ENCODE data around the gene RIMS4. TPM values are rescaled to one million over a fixed set of nuclear protein-coding genes. Genes with fewer than 3 reads are reported as not detected.

RIMS4 gene
- total and polyA plus RNA-seq, 9 of the 15 experiments (the other 6 are each of a cell fraction or from before 2014, with no cell fraction given): 0.04 TPM; not detected in 8

DNA sequence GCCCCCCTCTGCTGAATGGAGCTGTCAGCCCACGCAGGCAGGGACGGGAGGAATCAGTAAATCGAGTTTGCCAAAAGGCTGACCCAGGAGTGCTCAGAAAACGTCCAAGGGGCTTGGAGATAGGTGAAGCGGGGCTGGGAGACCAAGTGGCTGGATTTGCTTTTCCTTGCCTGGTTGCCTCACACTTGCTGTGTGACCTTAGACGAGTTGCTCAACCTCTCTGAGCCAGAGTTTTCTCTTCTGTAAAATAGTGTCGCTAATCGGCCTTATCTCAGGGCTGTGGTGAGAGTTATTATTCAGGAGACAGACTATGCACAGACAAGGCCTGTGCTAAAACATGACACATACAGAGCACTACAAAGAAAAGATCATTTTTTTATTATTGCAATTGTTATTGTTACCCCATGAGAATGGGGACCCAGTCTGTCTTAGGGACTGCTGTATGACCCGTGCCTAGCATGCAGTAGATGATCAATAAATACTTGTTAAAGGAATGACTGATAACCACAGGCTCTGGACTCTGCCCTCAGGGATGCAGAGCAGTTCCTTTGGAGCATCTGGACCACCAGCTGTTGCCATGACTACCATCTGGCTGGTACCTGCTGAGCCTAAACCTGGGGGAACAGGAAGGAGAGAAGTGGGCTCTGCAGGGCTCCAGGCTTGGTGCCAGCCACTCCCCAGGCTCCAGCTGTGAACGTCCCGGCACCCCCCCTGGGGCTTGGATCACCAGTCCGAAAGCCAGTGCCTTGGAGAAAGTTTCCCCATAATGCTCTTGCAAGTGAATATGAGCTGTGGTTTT lies 63.8 kb downstream of the RIMS4 start (continued):
- TF ChIP-seq TAF15 (IDR thresholded peaks at IDR 0.05; ENCODE audit: low read depth, low read length) (no peak), JUNB (CRISPR knock-in tag; conservative IDR thresholded peaks at IDR 0.05) (no peak), XRCC5 (IDR thresholded peaks at IDR 0.05; ENCODE audit: low read depth, low read length) (0 out of 2 replicates have a peak, but pooled peaks have one; percentile 28), ARID2 (IDR thresholded peaks at IDR 0.05) (no peak), PTBP1 (IDR thresholded peaks at IDR 0.05; ENCODE audit: low read depth, low read length) (peak; percentile 88), ZNF239 (CRISPR knock-in tag; IDR thresholded peaks at IDR 0.05) (no peak), CBFB (CRISPR knock-in tag; IDR thresholded peaks at IDR 0.05) (peak; percentile 73; the same call in 1 of the 2 replicates), SMC3 (conservative IDR thresholded peaks at IDR 0.05; ENCODE audit: insufficient read depth, low read depth, low read length) (no peak), E2F3 (CRISPR knock-in tag; IDR thresholded peaks at IDR 0.05) (no peak), RBM17 (IDR thresholded peaks at IDR 0.05; ENCODE audit: borderline replicate concordance, low read depth, low read length) (no peak), ZFP36 (IDR thresholded peaks at IDR 0.05; ENCODE audit: low read depth, low read length, partially characterized antibody) (peak; percentile 95), ZBTB1 (CRISPR knock-in tag; IDR thresholded peaks at IDR 0.05; ENCODE audit: borderline replicate concordance, low read depth) (no peak), SMARCC2 (IDR thresholded peaks at IDR 0.05; ENCODE audit: low read depth) (no peak), ZNF57 (CRISPR knock-in tag; IDR thresholded peaks at IDR 0.05) (no peak), FOXP1 (CRISPR knock-in tag; IDR thresholded peaks at IDR 0.05) (no peak), RNF2 (IDR thresholded peaks at IDR 0.05) (no peak), NONO (IDR thresholded peaks at IDR 0.05; ENCODE audit: low read depth in 2 of 2, low read length in 1 of 2) (no peak), CBX5 (IDR thresholded peaks at IDR 0.05; ENCODE audit: borderline replicate concordance, low read depth) (no peak), HDAC2 (IDR thresholded peaks at IDR 0.05) (peak; percentile 91), CC2D1A (IDR thresholded peaks at IDR 0.05) (no peak)
- TF ChIP-seq, protein P1, sequence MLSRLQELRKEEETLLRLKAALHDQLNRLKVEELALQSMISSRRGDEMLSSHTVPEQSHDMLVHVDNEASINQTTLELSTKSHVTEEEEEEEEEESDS (CRISPR knock-in tag; IDR thresholded peaks at IDR 0.05): no peak
- TF ChIP-seq, protein P2, sequence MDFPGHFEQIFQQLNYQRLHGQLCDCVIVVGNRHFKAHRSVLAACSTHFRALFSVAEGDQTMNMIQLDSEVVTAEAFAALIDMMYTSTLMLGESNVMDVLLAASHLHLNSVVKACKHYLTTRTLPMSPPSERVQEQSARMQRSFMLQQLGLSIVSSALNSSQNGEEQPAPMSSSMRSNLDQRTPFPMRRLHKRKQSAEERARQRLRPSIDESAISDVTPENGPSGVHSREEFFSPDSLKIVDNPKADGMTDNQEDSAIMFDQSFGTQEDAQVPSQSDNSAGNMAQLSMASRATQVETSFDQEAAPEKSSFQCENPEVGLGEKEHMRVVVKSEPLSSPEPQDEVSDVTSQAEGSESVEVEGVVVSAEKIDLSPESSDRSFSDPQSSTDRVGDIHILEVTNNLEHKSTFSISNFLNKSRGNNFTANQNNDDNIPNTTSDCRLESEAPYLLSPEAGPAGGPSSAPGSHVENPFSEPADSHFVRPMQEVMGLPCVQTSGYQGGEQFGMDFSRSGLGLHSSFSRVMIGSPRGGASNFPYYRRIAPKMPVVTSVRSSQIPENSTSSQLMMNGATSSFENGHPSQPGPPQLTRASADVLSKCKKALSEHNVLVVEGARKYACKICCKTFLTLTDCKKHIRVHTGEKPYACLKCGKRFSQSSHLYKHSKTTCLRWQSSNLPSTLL (IDR thresholded peaks at IDR 0.05): no peak
- TF ChIP-seq, protein P3, sequence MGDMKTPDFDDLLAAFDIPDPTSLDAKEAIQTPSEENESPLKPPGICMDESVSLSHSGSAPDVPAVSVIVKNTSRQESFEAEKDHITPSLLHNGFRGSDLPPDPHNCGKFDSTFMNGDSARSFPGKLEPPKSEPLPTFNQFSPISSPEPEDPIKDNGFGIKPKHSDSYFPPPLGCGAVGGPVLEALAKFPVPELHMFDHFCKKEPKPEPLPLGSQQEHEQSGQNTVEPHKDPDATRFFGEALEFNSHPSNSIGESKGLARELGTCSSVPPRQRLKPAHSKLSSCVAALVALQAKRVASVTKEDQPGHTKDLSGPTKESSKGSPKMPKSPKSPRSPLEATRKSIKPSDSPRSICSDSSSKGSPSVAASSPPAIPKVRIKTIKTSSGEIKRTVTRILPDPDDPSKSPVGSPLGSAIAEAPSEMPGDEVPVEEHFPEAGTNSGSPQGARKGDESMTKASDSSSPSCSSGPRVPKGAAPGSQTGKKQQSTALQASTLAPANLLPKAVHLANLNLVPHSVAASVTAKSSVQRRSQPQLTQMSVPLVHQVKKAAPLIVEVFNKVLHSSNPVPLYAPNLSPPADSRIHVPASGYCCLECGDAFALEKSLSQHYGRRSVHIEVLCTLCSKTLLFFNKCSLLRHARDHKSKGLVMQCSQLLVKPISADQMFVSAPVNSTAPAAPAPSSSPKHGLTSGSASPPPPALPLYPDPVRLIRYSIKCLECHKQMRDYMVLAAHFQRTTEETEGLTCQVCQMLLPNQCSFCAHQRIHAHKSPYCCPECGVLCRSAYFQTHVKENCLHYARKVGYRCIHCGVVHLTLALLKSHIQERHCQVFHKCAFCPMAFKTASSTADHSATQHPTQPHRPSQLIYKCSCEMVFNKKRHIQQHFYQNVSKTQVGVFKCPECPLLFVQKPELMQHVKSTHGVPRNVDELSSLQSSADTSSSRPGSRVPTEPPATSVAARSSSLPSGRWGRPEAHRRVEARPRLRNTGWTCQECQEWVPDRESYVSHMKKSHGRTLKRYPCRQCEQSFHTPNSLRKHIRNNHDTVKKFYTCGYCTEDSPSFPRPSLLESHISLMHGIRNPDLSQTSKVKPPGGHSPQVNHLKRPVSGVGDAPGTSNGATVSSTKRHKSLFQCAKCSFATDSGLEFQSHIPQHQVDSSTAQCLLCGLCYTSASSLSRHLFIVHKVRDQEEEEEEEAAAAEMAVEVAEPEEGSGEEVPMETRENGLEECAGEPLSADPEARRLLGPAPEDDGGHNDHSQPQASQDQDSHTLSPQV (IDR thresholded peaks at IDR 0.05): no peak
